Measurements from ENCODE around the gene CA12.
"Not testable (repeated sequence)": the region's sequence is repeated elsewhere in the genome, so short reads cannot be mapped to it uniquely, and the experiment has no call there.

Gene CA12

GRCh38 chr15:63357061-63357460 is 24.6 kb downstream of the CA12 start:
- DNase-seq (ENCODE audit: low read depth) = no peak

GRCh38 chr15:63354821-63355650 is 26.6 kb downstream of the CA12 start:
- DNase-seq (ENCODE audit: low read depth) = no peak

- no peak for DNase-seq (ENCODE audit: low read depth)
Measured at GRCh38 chr15:63353887-63354286, 27.8 kb downstream of the CA12 start.

- no peak for DNase-seq (ENCODE audit: low read depth)
Measured at GRCh38 chr15:63353261-63353660, 28.4 kb downstream of the CA12 start.

GRCh38 chr15:63352808-63353207 is 28.8 kb downstream of the CA12 start:
- no peak for DNase-seq (ENCODE audit: low read depth)

GRCh38 chr15:63351170-63351569 is 30.5 kb downstream of the CA12 start:
- DNase-seq (ENCODE audit: low read depth) = no peak

GRCh38 chr15:63350178-63350621 is 31.4 kb downstream of the CA12 start:
- DNase-seq (ENCODE audit: low read depth) = no peak

- no peak for DNase-seq (ENCODE audit: low read depth)
Measured at GRCh38 chr15:63349621-63350020, 32.0 kb downstream of the CA12 start.

GRCh38 chr15:63349156-63349555 is 32.5 kb downstream of the CA12 start:
- no peak for DNase-seq (ENCODE audit: low read depth)

- no peak for DNase-seq (ENCODE audit: low read depth)
Measured at GRCh38 chr15:63348392-63348791, 33.3 kb downstream of the CA12 start.

GRCh38 chr15:63347074-63347857 is 34.4 kb downstream of the CA12 start:
- no peak for DNase-seq (ENCODE audit: low read depth)

- no peak for DNase-seq (ENCODE audit: low read depth)
Measured at GRCh38 chr15:63345391-63345752, 36.3 kb downstream of the CA12 start.

GRCh38 chr15:63344731-63345390 is 36.8 kb downstream of the CA12 start:
- DNase-seq (ENCODE audit: low read depth) = no peak

GRCh38 chr15:63342996-63343562 is 38.6 kb downstream of the CA12 start:
- DNase-seq (ENCODE audit: low read depth) = not testable (repeated sequence)

- DNase-seq (ENCODE audit: low read depth) = no peak
Measured at GRCh38 chr15:63341898-63342297, 39.7 kb downstream of the CA12 start.

- no peak for DNase-seq (ENCODE audit: low read depth)
Measured at GRCh38 chr15:63340878-63341277, 40.8 kb downstream of the CA12 start.

GRCh38 chr15:63340353-63340752 is 41.3 kb downstream of the CA12 start:
- DNase-seq (ENCODE audit: low read depth) = no peak

GRCh38 chr15:63339836-63340235 is 41.8 kb downstream of the CA12 start:
- DNase-seq (ENCODE audit: low read depth) = no peak

- no peak for DNase-seq (ENCODE audit: low read depth)
Measured at GRCh38 chr15:63339006-63339766, 42.5 kb downstream of the CA12 start.

- DNase-seq (ENCODE audit: low read depth) = no peak
Measured at GRCh38 chr15:63338170-63338569, 43.5 kb downstream of the CA12 start.

- DNase-seq (ENCODE audit: low read depth) = no peak
Measured at GRCh38 chr15:63337046-63337445, 44.6 kb downstream of the CA12 start.

All from T-helper 22 cell (primary cell).